WTC11 (cell line): ENCODE results near the gene RAB18. TPM values are rescaled to one million over a fixed set of nuclear protein-coding genes. Genes with fewer than 3 reads are reported as not detected.

Source experiments
- ATAC-seq: fragments of 200-7000 bp; cut with Tn5 transposase; 2 replicates; pipeline ENCODE4 v1.10.0; 2021; ENCODE audit warnings: mild to moderate bottlenecking, moderate library complexity
- CTCF ChIA-PET: fragments of 300-600 bp; sonication (Branson Sonifier 250); formaldehyde crosslinking; loops from one replicate; lab custom pipeline; 2021; ENCODE audit warnings: antibody characterized with exemption; lab: Charles Lee
- POLR2A ChIA-PET: fragments of 350-600 bp; sonication (Branson Sonifier 250); formaldehyde crosslinking; loops from one replicate; lab custom pipeline; 2021; ENCODE audit warnings: antibody characterized with exemption; lab: Charles Lee
- DNase-seq: peaks from one replicate; pipeline ENCODE4 v3.0.0; 2021; ENCODE audit warnings: low spot score
- H3K27ac Mint-ChIP-seq: 2 replicates; pipeline ENCODE4 v1.8.0; 2021; ENCODE audit warnings: mixed read lengths
- H3K27me3 Mint-ChIP-seq: 2 replicates; pipeline ENCODE4 v1.8.0; 2021; ENCODE audit warnings: low read depth, mild to moderate bottlenecking, moderate library complexity, mixed read lengths
- H3K36me3 Mint-ChIP-seq: 2 replicates; pipeline ENCODE4 v1.8.0; 2021; ENCODE audit warnings: mixed read lengths
- H3K4me1 Mint-ChIP-seq: 2 replicates; pipeline ENCODE4 v1.8.0; 2022; ENCODE audit warnings: mixed read lengths
- H3K4me3 Mint-ChIP-seq: 2 replicates; pipeline ENCODE4 v1.8.0; 2021; ENCODE audit warnings: mild to moderate bottlenecking, moderate library complexity, mixed read lengths
- H3K9me3 Mint-ChIP-seq: 2 replicates; pipeline ENCODE4 v1.8.0; 2021; ENCODE audit warnings: mixed read lengths
- AR ChIP-seq: fragments of 250-450 bp; sonication (Bioruptor Pico); IDR thresholded peaks from 2 replicates; pipeline ENCODE4 v1.9.0; 2021; ENCODE audit warnings: mild to moderate bottlenecking
- FOXP1 ChIP-seq: sonication (generic); formaldehyde crosslinking; IDR thresholded peaks from 2 replicates; pipeline ENCODE4 v1.8.0; 2022; ENCODE audit warnings: missing genetic modification reagents, mild to moderate bottlenecking, moderate library complexity, borderline replicate concordance
- HMGA2 ChIP-seq: fragments of 250-450 bp; sonication (Bioruptor Pico); IDR thresholded peaks from 2 replicates; pipeline ENCODE4 v1.4.0; 2021; ENCODE audit warnings: mild to moderate bottlenecking, moderate library complexity
- IRF1 ChIP-seq: sonication (generic); formaldehyde crosslinking; IDR thresholded peaks from 2 replicates; pipeline ENCODE4 v1.8.0; 2023; ENCODE audit warnings: missing genetic modification reagents
- IRF2 ChIP-seq: sonication (generic); formaldehyde crosslinking; IDR thresholded peaks from 2 replicates; pipeline ENCODE4 v1.8.0; 2022; ENCODE audit warnings: low read depth, missing genetic modification reagents, borderline replicate concordance
- MLX ChIP-seq: sonication (generic); formaldehyde crosslinking; IDR thresholded peaks from 2 replicates; pipeline ENCODE4 v1.8.1; 2023; ENCODE audit warnings: mild to moderate bottlenecking, missing genetic modification reagents, moderate library complexity
- NR2C2 ChIP-seq: sonication (generic); formaldehyde crosslinking; IDR thresholded peaks from 2 replicates; pipeline ENCODE4 v1.8.0; 2022; ENCODE audit warnings: mild to moderate bottlenecking, missing genetic modification reagents
- PREB ChIP-seq: sonication (generic); formaldehyde crosslinking; IDR thresholded peaks from 2 replicates; pipeline ENCODE4 v1.8.1; 2022; ENCODE audit warnings: mild to moderate bottlenecking, missing genetic modification reagents, moderate library complexity, borderline replicate concordance
- PRRX2 ChIP-seq: fragments of 250-450 bp; sonication (Bioruptor Pico); IDR thresholded peaks from 2 replicates; pipeline ENCODE4 v1.8.0; 2021; ENCODE audit warnings: mild to moderate bottlenecking
- RORB ChIP-seq: fragments of 250-450 bp; sonication (Bioruptor Pico); IDR thresholded peaks from 2 replicates; pipeline ENCODE4 v1.9.0; 2021; ENCODE audit warnings: mild to moderate bottlenecking
- SOX15 ChIP-seq: fragments of 250-450 bp; sonication (Bioruptor Pico); IDR thresholded peaks from 2 replicates; pipeline ENCODE4 v1.9.0; 2021; ENCODE audit warnings: mild to moderate bottlenecking
- TEAD1 ChIP-seq: sonication (generic); formaldehyde crosslinking; IDR thresholded peaks from 2 replicates; pipeline ENCODE4 v1.8.0; 2022; ENCODE audit warnings: mild to moderate bottlenecking, missing genetic modification reagents
- ZMAT4 ChIP-seq: fragments of 250-450 bp; sonication (Bioruptor Pico); IDR thresholded peaks from 2 replicates; pipeline ENCODE4 v1.9.0; 2021; ENCODE audit warnings: mild to moderate bottlenecking
- ZNF671 ChIP-seq: fragments of 250-450 bp; sonication (Bioruptor Pico); IDR thresholded peaks from 2 replicates; pipeline ENCODE4 v1.8.0; 2021; ENCODE audit warnings: mild to moderate bottlenecking
- total RNA-seq: library from RNA; stranded (reverse); gene quantifications from 3 replicates; pipeline ENCODE4 v1.2.3, GENCODE V29; 2021
- TF ChIP-seq, protein P1 (sequence below): sonication (generic); formaldehyde crosslinking; IDR thresholded peaks from 2 replicates; pipeline ENCODE4 v1.8.0; 2022; ENCODE audit warnings: mild to moderate bottlenecking, missing genetic modification reagents
- TF ChIP-seq, protein P2 (sequence below): sonication (generic); formaldehyde crosslinking; conservative IDR thresholded peaks from 2 replicates; pipeline ENCODE4 v1.8.1; 2022; ENCODE audit warnings: mild to moderate bottlenecking, missing genetic modification reagents
- TF ChIP-seq, protein P3 (sequence below): sonication (generic); formaldehyde crosslinking; IDR thresholded peaks from 2 replicates; pipeline ENCODE4 v1.8.0; 2022; ENCODE audit warnings: missing genetic modification reagents

RAB18 gene
- total RNA-seq, 1 experiment from 2014 or later = 71.4 TPM

DNA sequence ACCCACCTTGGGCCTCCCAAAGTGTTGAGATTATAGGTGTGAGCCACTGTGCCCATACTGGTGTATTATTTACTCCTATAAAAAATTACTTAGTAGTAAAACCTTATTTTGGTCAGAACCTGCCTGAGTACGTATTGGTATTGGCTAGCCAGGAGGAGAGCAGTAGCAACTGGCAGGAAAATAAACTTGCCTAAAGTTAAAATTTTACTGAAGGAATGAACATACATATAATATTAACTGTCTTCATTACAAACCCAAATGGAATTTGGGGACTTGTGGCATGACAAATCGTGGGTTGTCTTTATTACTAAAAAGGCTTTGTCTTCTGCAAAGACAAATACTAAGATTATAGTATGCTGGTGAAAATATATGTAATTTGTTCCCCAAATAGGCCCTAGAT, 8.4 kb downstream of the RAB18 start:
- H3K9me3 Mint-ChIP-seq = no peaks in the 10 kb centered on the region
- no peaks in the 10 kb centered on the region for H3K27me3 Mint-ChIP-seq
- H3K27ac Mint-ChIP-seq = no peak overlapping the region
- ChIA-PET POLR2A (no interaction called here), CTCF (no interaction called here)
- H3K4me1 Mint-ChIP-seq = no peaks in the 10 kb centered on the region
- ATAC-seq = no peak
- H3K4me3 Mint-ChIP-seq = no peak overlapping the region
- H3K36me3 Mint-ChIP-seq = peaks cover 33% of the 10 kb centered on the region
- DNase-seq = no peak
- TF ChIP-seq AR (CRISPR knock-in tag) = no peak
- TF ChIP-seq RORB = no peak
- TF ChIP-seq ZMAT4 (CRISPR knock-in tag) = no peak
- no peak for TF ChIP-seq TEAD1 (CRISPR knock-in tag)
- TF ChIP-seq MLX (CRISPR knock-in tag) = no peak
- no peak for TF ChIP-seq PRRX2 (CRISPR knock-in tag)
- no peak for TF ChIP-seq NR2C2 (CRISPR knock-in tag)
- TF ChIP-seq IRF2 (CRISPR knock-in tag) = no peak
- TF ChIP-seq, protein P1, sequence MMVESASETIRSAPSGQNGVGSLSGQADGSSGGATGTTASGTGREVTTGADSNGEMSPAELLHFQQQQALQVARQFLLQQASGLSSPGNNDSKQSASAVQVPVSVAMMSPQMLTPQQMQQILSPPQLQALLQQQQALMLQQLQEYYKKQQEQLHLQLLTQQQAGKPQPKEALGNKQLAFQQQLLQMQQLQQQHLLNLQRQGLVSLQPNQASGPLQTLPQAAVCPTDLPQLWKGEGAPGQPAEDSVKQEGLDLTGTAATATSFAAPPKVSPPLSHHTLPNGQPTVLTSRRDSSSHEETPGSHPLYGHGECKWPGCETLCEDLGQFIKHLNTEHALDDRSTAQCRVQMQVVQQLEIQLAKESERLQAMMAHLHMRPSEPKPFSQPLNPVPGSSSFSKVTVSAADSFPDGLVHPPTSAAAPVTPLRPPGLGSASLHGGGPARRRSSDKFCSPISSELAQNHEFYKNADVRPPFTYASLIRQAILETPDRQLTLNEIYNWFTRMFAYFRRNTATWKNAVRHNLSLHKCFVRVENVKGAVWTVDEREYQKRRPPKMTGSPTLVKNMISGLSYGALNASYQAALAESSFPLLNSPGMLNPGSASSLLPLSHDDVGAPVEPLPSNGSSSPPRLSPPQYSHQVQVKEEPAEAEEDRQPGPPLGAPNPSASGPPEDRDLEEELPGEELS = no peak
- no peak for TF ChIP-seq ZNF671 (CRISPR knock-in tag)
- TF ChIP-seq FOXP1 = no peak
- no peak for TF ChIP-seq SOX15 (CRISPR knock-in tag)
- no peak for TF ChIP-seq HMGA2
- no peak for TF ChIP-seq PREB (CRISPR knock-in tag)
- TF ChIP-seq IRF1 (CRISPR knock-in tag) = no peak
- TF ChIP-seq, protein P2, sequence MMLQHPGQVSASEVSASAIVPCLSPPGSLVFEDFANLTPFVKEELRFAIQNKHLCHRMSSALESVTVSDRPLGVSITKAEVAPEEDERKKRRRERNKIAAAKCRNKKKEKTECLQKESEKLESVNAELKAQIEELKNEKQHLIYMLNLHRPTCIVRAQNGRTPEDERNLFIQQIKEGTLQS (CRISPR knock-in tag) = no peak
- TF ChIP-seq, protein P3, sequence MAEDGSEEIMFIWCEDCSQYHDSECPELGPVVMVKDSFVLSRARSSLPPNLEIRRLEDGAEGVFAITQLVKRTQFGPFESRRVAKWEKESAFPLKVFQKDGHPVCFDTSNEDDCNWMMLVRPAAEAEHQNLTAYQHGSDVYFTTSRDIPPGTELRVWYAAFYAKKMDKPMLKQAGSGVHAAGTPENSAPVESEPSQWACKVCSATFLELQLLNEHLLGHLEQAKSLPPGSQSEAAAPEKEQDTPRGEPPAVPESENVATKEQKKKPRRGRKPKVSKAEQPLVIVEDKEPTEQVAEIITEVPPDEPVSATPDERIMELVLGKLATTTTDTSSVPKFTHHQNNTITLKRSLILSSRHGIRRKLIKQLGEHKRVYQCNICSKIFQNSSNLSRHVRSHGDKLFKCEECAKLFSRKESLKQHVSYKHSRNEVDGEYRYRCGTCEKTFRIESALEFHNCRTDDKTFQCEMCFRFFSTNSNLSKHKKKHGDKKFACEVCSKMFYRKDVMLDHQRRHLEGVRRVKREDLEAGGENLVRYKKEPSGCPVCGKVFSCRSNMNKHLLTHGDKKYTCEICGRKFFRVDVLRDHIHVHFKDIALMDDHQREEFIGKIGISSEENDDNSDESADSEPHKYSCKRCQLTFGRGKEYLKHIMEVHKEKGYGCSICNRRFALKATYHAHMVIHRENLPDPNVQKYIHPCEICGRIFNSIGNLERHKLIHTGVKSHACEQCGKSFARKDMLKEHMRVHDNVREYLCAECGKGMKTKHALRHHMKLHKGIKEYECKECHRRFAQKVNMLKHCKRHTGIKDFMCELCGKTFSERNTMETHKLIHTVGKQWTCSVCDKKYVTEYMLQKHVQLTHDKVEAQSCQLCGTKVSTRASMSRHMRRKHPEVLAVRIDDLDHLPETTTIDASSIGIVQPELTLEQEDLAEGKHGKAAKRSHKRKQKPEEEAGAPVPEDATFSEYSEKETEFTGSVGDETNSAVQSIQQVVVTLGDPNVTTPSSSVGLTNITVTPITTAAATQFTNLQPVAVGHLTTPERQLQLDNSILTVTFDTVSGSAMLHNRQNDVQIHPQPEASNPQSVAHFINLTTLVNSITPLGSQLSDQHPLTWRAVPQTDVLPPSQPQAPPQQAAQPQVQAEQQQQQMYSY = no peak
